Mesendoderm (in vitro differentiated cells): ENCODE measurements around the gene SMIM9.
A peak's percentile ranks its signal among the peaks of the same experiment; 100 is the strongest.

Experiments
- DNase-seq: peaks from one replicate; pipeline ENCODE4 v3.0.0; 2013
- H2AK5ac ChIP-seq: 2 replicates; pipeline ENCODE4 v1.6.1; 2013; ENCODE audit warnings: low read length, inconsistent platforms
- H2BK120ac ChIP-seq: 2 replicates; pipeline ENCODE4 v1.6.1; 2013; ENCODE audit warnings: low read depth, mild to moderate bottlenecking, low read length, moderate library complexity, mixed read lengths
- H2BK15ac ChIP-seq: replicated peaks from 2 replicates; pipeline ENCODE4 v1.6.1; 2013; ENCODE audit warnings: low read depth, mild to moderate bottlenecking, moderate library complexity
- H2BK5ac ChIP-seq: 2 replicates; pipeline ENCODE4 v1.6.1; 2013; ENCODE audit warnings: low read length, inconsistent platforms
- H3K18ac ChIP-seq: 2 replicates; pipeline ENCODE4 v1.6.1; 2013; ENCODE audit warnings: mild to moderate bottlenecking, low read length, mixed read lengths
- H3K23ac ChIP-seq: one replicate; pipeline ENCODE4 v1.6.1; 2013; ENCODE audit warnings: low read length
- H3K27ac ChIP-seq: 2 replicates; pipeline ENCODE4 v1.5.1; 2013; ENCODE audit warnings: low read depth, mild to moderate bottlenecking, inconsistent platforms, low read length, moderate library complexity
- H3K27me3 ChIP-seq: 2 replicates; pipeline ENCODE4 v1.6.1; 2013; ENCODE audit warnings: low read length, control low read depth, mild to moderate bottlenecking, inconsistent platforms; ENCODE audit not compliant: insufficient read depth, poor library complexity
- H3K36me3 ChIP-seq: 2 replicates; pipeline ENCODE4 v1.6.1; 2013; ENCODE audit warnings: low read length, inconsistent platforms; ENCODE audit not compliant: control insufficient read depth, insufficient read depth
- H3K4ac ChIP-seq: one replicate; pipeline ENCODE4 v1.6.1; 2013; ENCODE audit warnings: low read depth, mild to moderate bottlenecking, low read length, moderate library complexity
- H3K4me1 ChIP-seq: 2 replicates; pipeline ENCODE4 v1.6.1; 2013; ENCODE audit warnings: low read depth, low read length, inconsistent platforms; ENCODE audit not compliant: control insufficient read depth
- H3K4me2 ChIP-seq: 2 replicates; pipeline ENCODE4 v1.6.1; 2013; ENCODE audit warnings: low read length
- H3K4me3 ChIP-seq: 2 replicates; pipeline ENCODE4 v1.5.1; 2013; ENCODE audit warnings: mild to moderate bottlenecking, low read length
- H3K56ac ChIP-seq: one replicate; pipeline ENCODE4 v1.6.1; 2013; ENCODE audit warnings: low read length
- H3K79me1 ChIP-seq: 2 replicates; pipeline ENCODE4 v1.6.1; 2013; ENCODE audit warnings: low read length, inconsistent platforms
- H3K79me2 ChIP-seq: 2 replicates; pipeline ENCODE4 v1.6.1; 2013; ENCODE audit warnings: mild to moderate bottlenecking, low read length; ENCODE audit not compliant: control insufficient read depth, insufficient read depth
- H3K9ac ChIP-seq: 2 replicates; pipeline ENCODE4 v1.6.1; 2013; ENCODE audit warnings: low read length, inconsistent platforms
- H4K5ac ChIP-seq: one replicate; pipeline ENCODE4 v1.6.1; 2013; ENCODE audit warnings: low read length
- H4K8ac ChIP-seq: one replicate; pipeline ENCODE4 v1.6.1; 2013; ENCODE audit warnings: low read depth, mild to moderate bottlenecking, control low read depth, low read length, moderate library complexity
- whole genome bisulfite sequencing: extraction: QIAGEN DNeasy Blood & Tissue Kit; methylation state at CpG from one replicate; pipeline ENCODE4 v1.1.7; 2013; ENCODE audit warnings: low lambda C conversion rate, missing lambda C conversion rate; ENCODE audit not compliant: insufficient coverage; ENCODE audit errors: extremely low coverage; 5-methylcytosine and 5-hydroxymethylcytosine counted together

SMIM9 gene

GRCh38 chrX:154784149-154784995 is 50.1 kb downstream of the SMIM9 start:
- no peak overlapping the region for H3K56ac ChIP-seq
- H4K5ac ChIP-seq = no peak overlapping the region
- no peaks in the 10 kb centered on the region for H3K79me1 ChIP-seq
- no peak overlapping the region for H2BK15ac ChIP-seq
- H3K79me2 ChIP-seq = no peaks in the 10 kb centered on the region
- H3K9ac ChIP-seq = no peak overlapping the region
- H3K18ac ChIP-seq = no peak overlapping the region
- no peak overlapping the region for H2AK5ac ChIP-seq
- no peak overlapping the region for H2BK120ac ChIP-seq
- DNase-seq = peak; percentile 36
- no peak overlapping the region for H3K27ac ChIP-seq
- no peak overlapping the region for H3K4me3 ChIP-seq
- WGBS = no CpG with 5 or more reads among the region's 13 CpGs
- H3K4me2 ChIP-seq = no peak overlapping the region
- no peaks in the 10 kb centered on the region for H3K4me1 ChIP-seq
- no peak overlapping the region for H3K4ac ChIP-seq
- no peak overlapping the region for H2BK5ac ChIP-seq
- no peaks in the 10 kb centered on the region for H3K36me3 ChIP-seq
- H3K23ac ChIP-seq = no peak overlapping the region
- no peak overlapping the region for H4K8ac ChIP-seq
- no peaks in the 10 kb centered on the region for H3K27me3 ChIP-seq

GRCh38 chrX:154780968-154781367 is 53.5 kb downstream of the SMIM9 start:
- Histone ChIP-seq H4K5ac (no peak overlapping the region), H3K4me3 (no peak overlapping the region), H3K18ac (no peak overlapping the region), H4K8ac (no peak overlapping the region), H3K9ac (no peak overlapping the region), H3K36me3 (peaks cover 3% of the 10 kb centered on the region), H2BK5ac (no peak overlapping the region), H3K4ac (no peak overlapping the region), H3K23ac (no peak overlapping the region), H2AK5ac (no peak overlapping the region), H2BK120ac (no peak overlapping the region), H3K4me1 (no peaks in the 10 kb centered on the region), H3K27ac (no peak overlapping the region), H3K56ac (no peak overlapping the region), H3K79me1 (no peaks in the 10 kb centered on the region), H3K79me2 (no peaks in the 10 kb centered on the region), H3K4me2 (no peak overlapping the region), H2BK15ac (no peak overlapping the region), H3K27me3 (no peaks in the 10 kb centered on the region)
- WGBS = no CpG with 5 or more reads among the region's 9 CpGs
- no peak for DNase-seq

DNA sequence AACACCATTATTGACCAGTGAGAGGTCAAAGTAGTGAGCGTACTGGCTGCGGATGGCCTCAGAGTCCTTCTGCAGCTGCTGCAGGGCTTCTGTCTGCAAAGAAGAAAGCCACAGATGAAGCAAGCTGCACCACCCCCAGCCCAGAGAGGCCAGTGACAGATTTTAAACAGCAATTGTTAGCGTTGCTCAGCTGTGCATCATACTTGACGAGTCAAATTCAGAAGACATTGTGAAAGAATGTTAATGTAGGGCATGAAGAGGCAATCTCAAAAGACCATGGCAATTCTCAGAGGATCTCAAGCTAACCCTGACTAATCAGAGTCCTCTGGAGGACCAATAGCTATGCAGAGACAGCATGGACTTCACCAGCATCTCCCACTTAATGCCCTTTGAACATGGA is 55.2 kb downstream of the SMIM9 start:
- no peak overlapping the region for H3K27ac ChIP-seq
- no peak overlapping the region for H3K4ac ChIP-seq
- no peaks in the 10 kb centered on the region for H3K79me1 ChIP-seq
- no peaks in the 10 kb centered on the region for H3K4me1 ChIP-seq
- no peak overlapping the region for H2AK5ac ChIP-seq
- no peaks in the 10 kb centered on the region for H3K79me2 ChIP-seq
- no peak overlapping the region for H3K56ac ChIP-seq
- no peak overlapping the region for H3K18ac ChIP-seq
- no CpG with 5 or more reads among the region's 4 CpGs for WGBS
- H3K23ac ChIP-seq = no peak overlapping the region
- no peak overlapping the region for H3K4me3 ChIP-seq
- no peak overlapping the region for H2BK15ac ChIP-seq
- no peak overlapping the region for H3K4me2 ChIP-seq
- peaks cover 13% of the 10 kb centered on the region for H3K36me3 ChIP-seq
- H3K9ac ChIP-seq = no peak overlapping the region
- H4K8ac ChIP-seq = no peak overlapping the region
- H3K27me3 ChIP-seq = no peaks in the 10 kb centered on the region
- no peak for DNase-seq
- H2BK120ac ChIP-seq = no peak overlapping the region
- no peak overlapping the region for H4K5ac ChIP-seq
- no peak overlapping the region for H2BK5ac ChIP-seq

- Histone ChIP-seq H3K4ac (no peak overlapping the region), H2BK120ac (no peak overlapping the region), H2BK5ac (no peak overlapping the region), H2BK15ac (no peak overlapping the region), H3K4me2 (no peak overlapping the region), H4K8ac (no peak overlapping the region), H3K9ac (no peak overlapping the region), H3K56ac (no peak overlapping the region), H2AK5ac (no peak overlapping the region), H3K27ac (no peak overlapping the region), H3K36me3 (peaks cover 15% of the 10 kb centered on the region), H3K23ac (no peak overlapping the region), H3K79me2 (no peaks in the 10 kb centered on the region), H3K4me1 (no peaks in the 10 kb centered on the region), H3K4me3 (no peak overlapping the region), H3K18ac (no peak overlapping the region), H4K5ac (no peak overlapping the region), H3K27me3 (no peaks in the 10 kb centered on the region), H3K79me1 (no peaks in the 10 kb centered on the region)
- WGBS = no CpG with 5 or more reads among the region's 2 CpGs
- DNase-seq = no peak
These were observed 57.7 kb downstream of the SMIM9 start for GRCh38 chrX:154776753-154777152.

- H2AK5ac ChIP-seq = no peak overlapping the region
- H2BK15ac ChIP-seq = no peak overlapping the region
- H3K79me2 ChIP-seq = no peaks in the 10 kb centered on the region
- H2BK120ac ChIP-seq = no peak overlapping the region
- H4K8ac ChIP-seq = no peak overlapping the region
- no CpG with 5 or more reads among the region's 15 CpGs for WGBS
- H3K4me3 ChIP-seq = no peak overlapping the region
- no peak overlapping the region for H3K56ac ChIP-seq
- no peaks in the 10 kb centered on the region for H3K4me1 ChIP-seq
- no peak overlapping the region for H4K5ac ChIP-seq
- peaks cover 15% of the 10 kb centered on the region for H3K36me3 ChIP-seq
- H2BK5ac ChIP-seq = no peak overlapping the region
- peak; percentile 22 for DNase-seq
- no peaks in the 10 kb centered on the region for H3K79me1 ChIP-seq
- no peak overlapping the region for H3K18ac ChIP-seq
- no peak overlapping the region for H3K27ac ChIP-seq
- H3K9ac ChIP-seq = no peak overlapping the region
- no peak overlapping the region for H3K23ac ChIP-seq
- H3K4me2 ChIP-seq = no peak overlapping the region
- no peaks in the 10 kb centered on the region for H3K27me3 ChIP-seq
- H3K4ac ChIP-seq = no peak overlapping the region
These were observed 58.8 kb downstream of the SMIM9 start for GRCh38 chrX:154775419-154776349.
